Uterus (tissue), 4 donors: Measurements from ENCODE around the gene TMEM255B. TPM values are rescaled to one million over a fixed set of nuclear protein-coding genes. Genes with fewer than 3 reads are reported as not detected.

ENCODE experiments used
- DNase-seq, 2 donors: peaks; one replicate each; pipeline ENCODE4 v3.0.0-alpha.2; 2019 to 2020
- H3K27ac ChIP-seq, 2 donors: fragments of 200-600 bp; sonication (generic); 1 replicate in 1 of 2; 2 replicates in 1 of 2; pipeline ENCODE4 v1.5.1; 2016 to 2018
- H3K27me3 ChIP-seq, 2 donors: fragments of 200-600 bp; sonication (generic); one replicate each; pipeline ENCODE4 v1.5.1; 2018 to 2019; ENCODE audit warnings: control low read depth in 1 of 2
- H3K36me3 ChIP-seq, 2 donors: fragments of 200-600 bp; sonication (generic); one replicate each; pipeline ENCODE4 v1.5.1; 2019; ENCODE audit warnings: control low read depth in 1 of 2
- H3K4me1 ChIP-seq, 2 donors: fragments of 200-600 bp; sonication (generic); one replicate each; pipeline ENCODE4 v1.5.1; 2018 to 2019; ENCODE audit warnings: control low read depth in 1 of 2
- H3K4me3 ChIP-seq, 2 donors: fragments of 200-600 bp; sonication (generic); 1 replicate in 1 of 2; 2 replicates in 1 of 2; pipeline ENCODE4 v1.5.1; 2018 to 2019; ENCODE audit warnings: mild to moderate bottlenecking in 1 of 2
- H3K9me3 ChIP-seq, 2 donors: fragments of 200-600 bp; sonication (generic); one replicate each; pipeline ENCODE4 v1.5.1; 2019; ENCODE audit warnings: control low read depth in 1 of 2
- CTCF ChIP-seq, 4 experiments: fragments of 200-600 bp in 2 of 4; fragments of 450-650 bp in 2 of 4; sonication (generic) in 2 of 4; IDR thresholded peaks; one replicate each; pipeline ENCODE4 v1.5.1; 2016 to 2019; ENCODE audit warnings: antibody characterized with exemption in 4 of 4, mild to moderate bottlenecking in 2 of 4, moderate library complexity in 1 of 4
- POLR2A ChIP-seq, 2 donors: fragments of 450-650 bp; IDR thresholded peaks; one replicate each; pipeline ENCODE4 v1.6.1; 2016; ENCODE audit warnings: antibody characterized with exemption in 2 of 2, mild to moderate bottlenecking in 1 of 2, moderate library complexity in 1 of 2
- intact Hi-C: fragments of 100-400 bp; cut with DNase I; formaldehyde crosslinking; loops from one replicate; pipeline ENCODE4 v1.15.1; 2023; ENCODE audit warnings: low total_unique reads
- total RNA-seq, 4 donors: library from RNA; depleted of rRNA in 3 of 4; stranded (reverse); fragments of >200 nt in 3 of 4; gene quantifications; one replicate each; pipeline versions ENCODE4 v1.1.0 to v1.2.4, GENCODE V29; 2014 to 2023
- donor health status: DM: yes; HTN: yes; CAD: no.

TMEM255B gene
- total RNA-seq, 4 donors from 2014 or later, result 1.8 to 143 (median 33.2) TPM

GRCh38 chr13:113851826-113852535, 93.0 kb downstream of the TMEM255B start:
- H3K27ac ChIP-seq, result peak overlapping the region; percentile 62 to 85

GRCh38 chr13:113852536-113853517, 93.8 kb downstream of the TMEM255B start:
- Histone ChIP-seq H3K36me3 (no peaks in the 10 kb centered on the region), H3K27me3 (no peaks in the 10 kb centered on the region), H3K27ac (peak overlapping the region; percentile 62 to 85), H3K9me3 (no peaks in the 10 kb centered on the region), H3K4me3 (no peak overlapping the region), H3K4me1 (peaks cover 21 to 60% of the 10 kb centered on the region in 2 donors)
- intact Hi-C loops, result no loop called here
- peak; percentile 16 for DNase-seq
- TF ChIP-seq POLR2A (IDR thresholded peaks at IDR 0.05), result no peak
- no peak for TF ChIP-seq CTCF (IDR thresholded peaks at IDR 0.05)

More at GRCh38 chr13:113851826-113852535, 93.0 kb downstream of the TMEM255B start:
- intact Hi-C loops, result no loop called here
- H3K36me3 ChIP-seq, result no peaks in the 10 kb centered on the region
- no peaks in the 10 kb centered on the region for H3K9me3 ChIP-seq
- no peaks in the 10 kb centered on the region for H3K27me3 ChIP-seq
- H3K4me1 ChIP-seq, result peaks cover 21 to 56% of the 10 kb centered on the region in 2 donors
- peak; percentile 11 to 12 for DNase-seq
- no peak for TF ChIP-seq CTCF (IDR thresholded peaks at IDR 0.05)
- TF ChIP-seq POLR2A (IDR thresholded peaks at IDR 0.05), result no peak
- no peak overlapping the region for H3K4me3 ChIP-seq

- intact Hi-C loops, result no loop called here
- H3K27me3 ChIP-seq, result no peaks in the 10 kb centered on the region
- TF ChIP-seq POLR2A (IDR thresholded peaks at IDR 0.05), result no peak
- no peak for TF ChIP-seq CTCF (IDR thresholded peaks at IDR 0.05)
- peak overlapping the region in 1 of 2 donors; percentile 10 for H3K4me3 ChIP-seq
- H3K36me3 ChIP-seq, result no peaks in the 10 kb centered on the region
- no peaks in the 10 kb centered on the region for H3K9me3 ChIP-seq
- DNase-seq, result peak; percentile 23 to 50
- H3K27ac ChIP-seq, result peak overlapping the region; percentile 62 to 85
- peaks cover 21 to 56% of the 10 kb centered on the region in 2 donors for H3K4me1 ChIP-seq
Measured at GRCh38 chr13:113853518-113854237, 94.7 kb downstream of the TMEM255B start.

- no peaks in the 10 kb centered on the region for H3K27me3 ChIP-seq
- TF ChIP-seq CTCF (IDR thresholded peaks at IDR 0.05), result no peak
- TF ChIP-seq POLR2A (IDR thresholded peaks at IDR 0.05), result no peak
- no peaks in the 10 kb centered on the region for H3K36me3 ChIP-seq
- peak; percentile 13 to 52 for DNase-seq
- H3K4me3 ChIP-seq, result peak overlapping the region in 1 of 2 donors; percentile 10
- intact Hi-C loops, result no loop called here
- peaks cover 21 to 50% of the 10 kb centered on the region in 2 donors for H3K4me1 ChIP-seq
- H3K9me3 ChIP-seq, result no peaks in the 10 kb centered on the region
- peak overlapping the region; percentile 62 to 85 for H3K27ac ChIP-seq
Measured at GRCh38 chr13:113854238-113855011, 95.4 kb downstream of the TMEM255B start.
